ENCODE measurements around the gene VCPKMT. TPM values are rescaled to one million over a fixed set of nuclear protein-coding genes. Genes with fewer than 3 reads are reported as not detected.

The VCPKMT gene
- polyA plus RNA-seq, 1 experiment = 7.7 TPM

DNA sequence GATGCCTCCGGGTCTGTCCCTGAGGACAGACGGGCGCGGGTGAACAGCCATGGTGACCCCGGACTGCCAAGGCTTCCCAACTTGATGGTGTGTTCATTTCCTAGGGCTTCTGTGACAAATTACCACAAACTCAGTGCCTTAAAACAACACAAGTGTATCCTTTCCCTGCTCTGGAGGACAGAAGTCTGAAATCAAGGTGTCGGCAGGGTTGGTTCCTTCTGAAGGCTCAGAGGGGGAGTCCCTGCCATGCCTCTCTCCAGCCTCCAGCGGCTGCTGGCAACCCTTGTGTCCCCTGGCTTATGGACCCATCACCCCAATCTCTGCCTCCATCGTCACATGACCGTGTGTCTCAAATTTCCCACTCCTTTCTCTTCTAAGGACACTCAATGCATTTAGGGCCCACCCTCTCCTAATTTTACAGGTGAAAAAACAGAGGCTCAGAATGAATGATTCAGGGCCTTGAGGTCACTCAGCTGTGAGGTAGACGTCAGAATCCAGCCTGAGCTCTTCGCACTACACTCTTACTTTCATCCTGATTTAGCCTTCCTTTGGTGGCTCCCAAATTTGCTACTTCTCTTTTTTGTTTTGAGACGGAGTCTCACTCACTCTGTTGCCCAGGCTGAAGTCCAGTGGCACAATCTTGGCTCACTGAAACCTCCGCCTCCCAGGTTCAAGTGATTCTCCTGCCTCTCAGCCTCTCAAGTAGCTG lies 45.4 kb downstream of the VCPKMT start:
- Histone ChIP-seq H3K4me3 (ENCODE audit: low read depth, low read length) (no peak overlapping the region), H3K9me3 (ENCODE audit: control insufficient read depth, insufficient read depth, low read length) (no peaks in the 10 kb centered on the region), H3K27me3 (ENCODE audit: control insufficient read depth, insufficient read depth, low read length) (no peaks in the 10 kb centered on the region), H3K27ac (ENCODE audit: low read depth, low read length) (no peak overlapping the region)
- ChIA-PET CTCF (interaction anchor here (1.2 kb wide), 1 partner anchor 219 kb away, joined by 3 read pairs; the partner anchor contains the start of gene NEMF), POLR2A (no interaction called here)
- DNase-seq (ENCODE audit: low read depth, low spot score) = no peak
- no peak for TF ChIP-seq CTCF (IDR thresholded peaks at IDR 0.05; ENCODE audit: low read depth, low read length)

DNA sequence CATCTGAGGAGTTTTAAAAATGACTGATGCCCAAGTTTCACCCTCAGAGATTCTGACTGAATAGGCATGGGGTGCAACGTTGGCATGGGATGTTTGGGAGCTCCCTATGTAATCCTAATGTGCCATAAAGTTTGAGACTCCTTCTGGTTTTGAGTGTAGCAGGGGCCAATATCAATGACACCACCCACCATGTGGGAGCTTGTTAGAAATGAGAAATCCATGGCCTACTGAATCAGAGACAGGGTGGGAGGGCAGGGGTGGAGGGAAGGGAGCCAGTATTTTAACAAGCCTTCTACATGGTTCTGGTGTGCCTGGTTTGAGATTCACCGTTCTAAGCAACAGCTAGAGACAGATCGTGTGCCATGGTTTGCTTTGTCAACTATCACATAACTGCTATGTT lies 46.1 kb downstream of the VCPKMT start:
- no peak overlapping the region for H3K27ac ChIP-seq (ENCODE audit: low read depth, low read length)
- H3K9me3 ChIP-seq (ENCODE audit: control insufficient read depth, insufficient read depth, low read length) = no peaks in the 10 kb centered on the region
- no peaks in the 10 kb centered on the region for H3K27me3 ChIP-seq (ENCODE audit: control insufficient read depth, insufficient read depth, low read length)
- CTCF ChIA-PET = interaction anchor here (0.5 to 1.2 kb wide), 3 partner anchors 31 to 218 kb away, joined by 3 to 4 read pairs (median 3); partner anchors contain the start of gene NEMF
- no peak for DNase-seq (ENCODE audit: low read depth, low spot score)
- POLR2A ChIA-PET = no interaction called here
- no peak overlapping the region for H3K4me3 ChIP-seq (ENCODE audit: low read depth, low read length)
- no peak for TF ChIP-seq CTCF (IDR thresholded peaks at IDR 0.05; ENCODE audit: low read depth, low read length)

DNA sequence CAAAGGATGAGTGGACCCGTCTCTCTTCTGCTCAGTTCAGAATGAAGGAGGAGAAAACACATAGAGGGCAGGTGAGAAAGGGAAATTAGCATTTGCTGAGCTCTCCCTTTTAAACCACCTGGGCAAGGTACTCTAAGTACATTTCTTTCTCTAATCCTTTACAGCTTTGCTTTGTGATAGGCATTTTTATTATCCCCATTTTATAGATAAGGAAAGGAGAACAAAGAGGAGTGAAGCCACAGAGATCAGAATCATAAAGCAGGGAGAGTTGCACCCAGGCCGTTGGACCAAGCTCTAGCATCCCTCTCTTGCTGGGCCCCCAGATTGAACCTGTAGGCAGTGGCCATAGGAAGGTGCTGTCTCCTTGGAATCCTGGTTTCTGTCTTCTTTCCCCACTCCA lies 47.0 kb downstream of the VCPKMT start:
- no peak for DNase-seq (ENCODE audit: low read depth, low spot score)
- TF ChIP-seq CTCF (IDR thresholded peaks at IDR 0.05; ENCODE audit: low read depth, low read length) = no peak
- Histone ChIP-seq H3K27me3 (ENCODE audit: control insufficient read depth, insufficient read depth, low read length) (no peaks in the 10 kb centered on the region), H3K4me3 (ENCODE audit: low read depth, low read length) (no peak overlapping the region), H3K9me3 (ENCODE audit: control insufficient read depth, insufficient read depth, low read length) (no peaks in the 10 kb centered on the region), H3K27ac (ENCODE audit: low read depth, low read length) (no peak overlapping the region)
- CTCF ChIA-PET = no interaction called here
- POLR2A ChIA-PET = interaction anchor here (0.5 kb wide), 1 partner anchor 65 kb away, joined by 3 read pairs; no protein-coding TSS in a partner anchor

GRCh38 chr14:50068496-50068895 lies 47.9 kb downstream of the VCPKMT start:
- ChIA-PET CTCF (interaction anchor here (1.4 to 1.8 kb wide), 2 partner anchors 203 to 206 kb away, joined by 9 to 11 read pairs; no protein-coding TSS in a partner anchor), POLR2A (no interaction called here)
- Histone ChIP-seq H3K9me3 (ENCODE audit: control insufficient read depth, insufficient read depth, low read length) (no peaks in the 10 kb centered on the region), H3K27ac (ENCODE audit: low read depth, low read length) (no peak overlapping the region), H3K27me3 (ENCODE audit: control insufficient read depth, insufficient read depth, low read length) (no peaks in the 10 kb centered on the region), H3K4me3 (ENCODE audit: low read depth, low read length) (no peak overlapping the region)
- DNase-seq (ENCODE audit: low read depth, low spot score) = no peak
- TF ChIP-seq CTCF (IDR thresholded peaks at IDR 0.05; ENCODE audit: low read depth, low read length) = no peak

- ChIA-PET CTCF (interaction anchor here (1.0 to 1.8 kb wide), 3 partner anchors 37 to 206 kb away, joined by 5 to 11 read pairs (median 9); no protein-coding TSS in a partner anchor), POLR2A (interaction anchor here (0.8 kb wide), 1 partner anchor 28 kb away, joined by 3 read pairs; no protein-coding TSS in a partner anchor)
- Histone ChIP-seq H3K9me3 (ENCODE audit: control insufficient read depth, insufficient read depth, low read length) (no peaks in the 10 kb centered on the region), H3K4me3 (ENCODE audit: low read depth, low read length) (no peak overlapping the region), H3K27ac (ENCODE audit: low read depth, low read length) (no peak overlapping the region), H3K27me3 (ENCODE audit: control insufficient read depth, insufficient read depth, low read length) (no peaks in the 10 kb centered on the region)
- no peak for DNase-seq (ENCODE audit: low read depth, low spot score)
- TF ChIP-seq CTCF (IDR thresholded peaks at IDR 0.05; ENCODE audit: low read depth, low read length) = no peak
These were observed 48.5 kb downstream of the VCPKMT start for GRCh38 chr14:50067723-50068495.
